ENCODE measurements around the gene CD40LG.

- TF ChIP-seq POLR2A (IDR thresholded peaks at IDR 0.05) (no peak), CTCF (IDR thresholded peaks at IDR 0.05) (no peak)
These were observed 40.7 kb upstream of the CD40LG start for GRCh38 chrX:136607236-136607635.

Data from esophagus squamous epithelium (tissue), 4 donors.